ENCODE results near the gene A1CF. TPM values are rescaled to one million over a fixed set of nuclear protein-coding genes. Genes with fewer than 3 reads are reported as not detected.
"Not testable (repeated sequence)": the region's sequence is repeated elsewhere in the genome, so short reads cannot be mapped to it uniquely, and the experiment has no call there.

The A1CF gene
- total RNA-seq, 1 donor from 2014 or later = not detected

DNA sequence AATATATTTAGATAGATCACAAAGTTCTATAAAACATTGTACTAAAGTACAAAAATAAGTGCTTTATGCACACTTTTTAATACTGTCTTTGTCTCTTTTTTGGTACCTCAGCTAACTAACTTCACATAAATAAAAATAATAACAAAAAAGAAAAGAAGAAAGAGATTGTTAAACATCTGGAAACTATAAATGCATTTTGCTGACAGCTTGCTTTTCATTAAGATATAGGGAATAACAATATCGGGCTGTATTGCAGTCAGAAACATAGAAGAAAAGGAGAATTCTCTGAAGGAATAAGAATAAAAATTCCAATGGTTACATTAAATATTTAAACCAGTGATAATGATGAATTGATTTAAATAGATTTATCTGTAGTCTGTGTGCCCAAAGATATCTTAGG is 85.8 kb downstream of the A1CF start:
- H3K4me3 Mint-ChIP-seq (ENCODE audit: low read depth) = no peak overlapping the region
- no peak for DNase-seq (ENCODE audit: low spot score)
- H3K4me1 Mint-ChIP-seq (ENCODE audit: low read depth) = no peaks in the 10 kb centered on the region
- H3K36me3 Mint-ChIP-seq (ENCODE audit: low read depth) = no peaks in the 10 kb centered on the region
- no peaks in the 10 kb centered on the region for H3K9me3 Mint-ChIP-seq
- intact Hi-C loops (cut with micrococcal nuclease) = no loop called here
- H3K27ac Mint-ChIP-seq = no peak overlapping the region
- H3K27me3 Mint-ChIP-seq (ENCODE audit: low read depth) = peaks cover 16% of the 10 kb centered on the region

DNA sequence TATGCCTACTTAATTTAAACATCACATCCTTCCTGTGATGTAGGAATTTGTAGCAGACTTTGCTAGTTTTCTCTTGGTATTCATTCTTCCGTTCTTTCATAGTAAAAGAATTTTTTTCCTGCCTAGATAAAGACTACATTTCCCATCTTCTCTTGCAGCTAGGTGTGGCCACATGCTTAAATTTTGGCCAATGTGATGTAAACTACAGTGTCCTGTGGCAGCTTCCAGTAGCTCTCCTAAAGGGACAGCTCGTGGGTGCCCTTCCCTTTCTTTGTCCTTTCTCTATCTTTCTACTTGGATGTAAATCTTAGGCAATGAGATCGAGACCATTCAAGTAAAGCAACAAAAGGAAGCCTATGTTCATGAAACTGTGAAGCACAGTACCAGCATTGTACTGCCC is 87.1 kb downstream of the A1CF start:
- Mint-ChIP-seq H3K27ac (no peak overlapping the region), H3K4me3 (ENCODE audit: low read depth) (no peak overlapping the region), H3K4me1 (ENCODE audit: low read depth) (no peaks in the 10 kb centered on the region), H3K9me3 (no peaks in the 10 kb centered on the region), H3K27me3 (ENCODE audit: low read depth) (peaks cover 15% of the 10 kb centered on the region), H3K36me3 (ENCODE audit: low read depth) (no peaks in the 10 kb centered on the region)
- intact Hi-C loops (cut with micrococcal nuclease) = no loop called here
- DNase-seq (ENCODE audit: low spot score) = no peak

DNA sequence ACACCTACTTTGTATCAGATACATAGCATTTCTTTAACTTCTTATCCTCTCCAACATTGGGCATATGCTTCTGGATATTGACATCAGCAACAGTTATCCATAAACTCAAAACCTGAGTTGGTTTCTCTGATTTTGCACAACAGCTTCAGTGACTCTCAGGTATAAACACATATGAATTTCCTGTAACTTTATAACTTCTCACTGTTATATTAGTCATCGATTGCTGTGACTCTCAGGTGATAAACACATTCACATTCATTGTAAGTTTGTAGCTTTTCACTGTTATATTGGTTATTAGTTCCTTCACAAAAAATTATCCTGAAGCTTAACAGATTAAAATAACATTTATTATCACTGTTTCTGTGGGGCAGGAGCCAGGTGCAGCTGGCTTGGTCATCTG is 88.7 kb downstream of the A1CF start:
- Mint-ChIP-seq H3K27me3 (ENCODE audit: low read depth) (peaks cover 15% of the 10 kb centered on the region), H3K27ac (no peak overlapping the region), H3K9me3 (no peaks in the 10 kb centered on the region), H3K4me1 (ENCODE audit: low read depth) (no peaks in the 10 kb centered on the region), H3K4me3 (ENCODE audit: low read depth) (no peak overlapping the region), H3K36me3 (ENCODE audit: low read depth) (no peaks in the 10 kb centered on the region)
- DNase-seq (ENCODE audit: low spot score) = no peak
- intact Hi-C loops (cut with micrococcal nuclease) = no loop called here

DNA sequence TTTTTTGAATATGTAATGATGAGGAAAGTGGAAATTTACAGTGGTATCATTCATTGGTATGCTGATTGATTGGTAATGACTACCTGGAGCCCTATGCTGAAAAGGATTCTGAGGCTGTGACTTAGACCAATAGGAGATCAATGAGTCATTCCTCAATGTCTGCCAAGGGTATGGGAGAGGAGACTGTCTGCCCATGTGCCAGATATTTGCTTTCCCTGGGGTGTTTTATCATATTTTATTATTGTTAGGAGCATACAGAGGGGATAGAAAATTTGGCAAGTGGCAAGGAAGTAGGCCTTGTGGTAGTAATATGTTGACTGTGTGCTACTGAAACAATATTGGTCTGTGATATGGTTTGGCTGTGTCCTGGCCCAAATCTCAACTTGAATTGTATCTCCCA is 90.9 kb downstream of the A1CF start:
- H3K36me3 Mint-ChIP-seq (ENCODE audit: low read depth) = no peaks in the 10 kb centered on the region
- no peaks in the 10 kb centered on the region for H3K9me3 Mint-ChIP-seq
- intact Hi-C loops (cut with micrococcal nuclease) = no loop called here
- H3K4me3 Mint-ChIP-seq (ENCODE audit: low read depth) = no peak overlapping the region
- no peak overlapping the region for H3K27ac Mint-ChIP-seq
- peaks cover 7% of the 10 kb centered on the region for H3K27me3 Mint-ChIP-seq (ENCODE audit: low read depth)
- DNase-seq (ENCODE audit: low spot score) = no peak
- no peaks in the 10 kb centered on the region for H3K4me1 Mint-ChIP-seq (ENCODE audit: low read depth)

DNA sequence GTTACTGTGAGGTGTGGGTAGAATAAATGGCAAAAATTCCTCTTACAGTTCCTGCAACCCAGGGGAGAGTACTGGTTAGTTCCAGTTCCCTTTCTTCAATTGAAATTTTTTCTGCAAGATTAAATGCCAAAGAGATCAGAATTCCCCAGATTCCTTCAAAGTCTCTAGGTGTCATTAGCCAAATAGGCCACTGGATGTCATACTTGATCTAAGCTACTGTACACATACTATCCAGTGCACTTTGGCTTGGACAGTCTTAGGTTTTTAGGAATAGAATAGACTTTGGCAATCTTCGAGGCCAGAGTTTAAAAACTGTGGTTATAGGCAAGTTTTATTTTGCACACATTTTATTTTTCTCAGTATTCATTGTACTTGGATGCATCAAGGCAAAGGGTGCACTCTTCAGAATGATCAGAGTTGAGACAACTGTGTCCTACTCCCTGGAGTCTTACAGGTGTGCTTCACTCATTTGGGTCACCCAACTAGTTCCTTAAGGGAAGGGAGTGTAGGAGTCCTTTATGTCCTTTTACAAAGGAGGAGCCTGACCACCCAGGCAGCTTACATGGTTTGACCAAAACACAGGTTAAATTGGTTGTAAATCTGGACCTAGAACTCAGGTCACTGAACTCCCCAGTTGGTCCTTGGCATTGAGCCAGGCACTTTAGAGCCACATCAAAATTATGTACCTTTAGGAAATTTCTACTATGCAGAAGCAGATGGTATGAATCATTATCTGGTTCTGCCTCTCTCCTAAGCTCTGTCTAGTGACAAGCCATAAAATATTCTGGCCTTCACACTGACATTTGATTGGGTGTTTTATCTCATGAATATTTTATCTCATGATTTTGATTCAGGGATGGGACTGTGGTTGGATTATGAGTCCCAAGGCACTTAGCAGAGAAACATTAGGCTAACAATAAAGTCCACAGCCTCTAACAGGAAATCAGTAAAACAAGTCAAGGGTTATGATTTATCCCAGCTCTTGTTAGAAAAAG is 96.2 kb downstream of the A1CF start:
- Mint-ChIP-seq H3K4me1 (ENCODE audit: low read depth) (no peaks in the 10 kb centered on the region), H3K9me3 (no peaks in the 10 kb centered on the region), H3K27ac (no peak overlapping the region), H3K36me3 (ENCODE audit: low read depth) (no peaks in the 10 kb centered on the region), H3K27me3 (ENCODE audit: low read depth) (peaks cover 5% of the 10 kb centered on the region), H3K4me3 (ENCODE audit: low read depth) (no peak overlapping the region)
- intact Hi-C loops (cut with micrococcal nuclease) = no loop called here
- no peak for DNase-seq (ENCODE audit: low spot score)

DNA sequence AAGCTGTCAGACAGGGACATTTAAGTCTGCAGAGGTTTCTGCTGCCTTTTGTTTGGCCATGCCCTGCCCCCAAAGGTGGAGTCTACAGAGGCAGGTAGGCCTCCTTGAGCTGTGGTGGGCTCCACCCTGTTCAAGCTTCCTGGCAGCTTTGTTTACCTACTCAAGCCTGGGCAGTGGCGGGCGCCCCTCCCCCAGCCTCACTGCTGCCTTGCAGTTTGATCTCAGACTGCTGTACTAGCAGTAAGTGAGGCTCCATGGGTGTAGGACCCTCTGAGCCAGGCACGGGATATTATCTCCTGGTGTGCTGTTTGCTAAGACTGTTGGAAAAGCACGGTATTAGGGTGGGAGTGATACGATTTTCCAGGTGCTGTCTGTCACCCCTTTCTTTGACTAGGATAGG is 97.5 kb downstream of the A1CF start:
- DNase-seq (ENCODE audit: low spot score); H3K4me3 Mint-ChIP-seq (ENCODE audit: low read depth); H3K4me1 Mint-ChIP-seq (ENCODE audit: low read depth); H3K36me3 Mint-ChIP-seq (ENCODE audit: low read depth); H3K27me3 Mint-ChIP-seq (ENCODE audit: low read depth); intact Hi-C loops (cut with micrococcal nuclease); H3K27ac Mint-ChIP-seq; H3K9me3 Mint-ChIP-seq: not testable (repeated sequence)

DNA sequence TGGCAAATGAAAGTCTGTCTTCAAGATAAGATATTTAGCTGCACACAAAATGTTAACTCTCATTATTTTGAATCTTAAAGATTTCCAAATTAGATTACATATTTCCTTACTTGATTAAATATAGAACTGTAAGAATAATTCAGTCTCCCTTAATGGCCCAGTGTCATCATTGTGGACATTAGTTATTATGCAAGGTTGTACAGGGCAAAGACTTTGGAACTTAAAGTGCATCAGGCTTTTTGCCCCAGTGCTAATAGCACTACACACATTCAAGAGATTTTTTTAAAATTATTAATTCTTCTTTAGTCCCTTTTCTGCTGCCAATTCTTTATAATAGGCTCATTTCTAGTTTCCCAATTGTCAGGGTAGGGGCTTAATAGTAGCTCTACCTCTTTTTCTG is 103.4 kb downstream of the A1CF start:
- H3K4me3 Mint-ChIP-seq (ENCODE audit: low read depth); H3K27ac Mint-ChIP-seq; DNase-seq (ENCODE audit: low spot score); H3K4me1 Mint-ChIP-seq (ENCODE audit: low read depth); H3K9me3 Mint-ChIP-seq; H3K36me3 Mint-ChIP-seq (ENCODE audit: low read depth); intact Hi-C loops (cut with micrococcal nuclease); H3K27me3 Mint-ChIP-seq (ENCODE audit: low read depth): not testable (repeated sequence)

DNA sequence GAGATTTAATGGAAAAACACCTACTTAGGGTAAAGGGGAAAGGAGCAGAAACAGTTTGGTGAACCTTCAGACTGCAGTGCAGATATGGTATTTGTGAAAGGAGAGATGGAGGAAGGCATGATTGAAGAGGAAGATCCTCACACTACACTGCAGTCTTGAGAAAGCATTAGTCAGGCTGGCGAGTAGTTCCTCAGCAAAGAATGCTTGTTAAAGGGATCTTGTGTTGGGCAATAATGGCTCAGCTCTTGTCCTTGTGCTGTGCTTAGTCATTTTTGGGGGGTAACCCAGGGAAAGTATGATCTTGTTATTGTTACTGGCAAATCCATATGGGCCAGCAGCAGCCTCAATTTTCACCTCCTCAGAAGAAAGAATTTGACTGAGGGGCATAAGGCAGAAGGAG is 105.4 kb downstream of the A1CF start:
- H3K4me1 Mint-ChIP-seq (ENCODE audit: low read depth); intact Hi-C loops (cut with micrococcal nuclease); H3K27ac Mint-ChIP-seq; H3K36me3 Mint-ChIP-seq (ENCODE audit: low read depth); DNase-seq (ENCODE audit: low spot score); H3K27me3 Mint-ChIP-seq (ENCODE audit: low read depth); H3K4me3 Mint-ChIP-seq (ENCODE audit: low read depth); H3K9me3 Mint-ChIP-seq: not testable (repeated sequence)

DNA sequence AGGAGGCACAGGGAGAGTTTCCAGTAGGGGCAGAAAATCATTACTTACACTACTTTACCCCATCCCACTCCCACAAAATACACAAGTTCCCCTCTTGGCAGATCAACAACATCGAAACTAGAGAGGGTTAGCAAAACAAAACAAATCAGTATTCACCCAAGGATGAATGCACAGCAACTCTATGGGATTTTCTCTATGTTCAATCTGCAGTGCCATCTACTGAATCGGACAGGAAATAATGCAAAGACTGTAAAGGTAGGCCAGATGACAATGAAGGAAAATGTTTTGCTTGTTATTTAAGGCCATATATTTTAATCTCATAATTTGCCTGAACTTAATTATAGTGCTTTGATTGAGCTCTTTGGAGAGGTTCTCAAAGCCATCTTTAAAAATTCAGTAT is 110.6 kb downstream of the A1CF start:
- H3K9me3 Mint-ChIP-seq, H3K27ac Mint-ChIP-seq: not testable (repeated sequence)

DNA sequence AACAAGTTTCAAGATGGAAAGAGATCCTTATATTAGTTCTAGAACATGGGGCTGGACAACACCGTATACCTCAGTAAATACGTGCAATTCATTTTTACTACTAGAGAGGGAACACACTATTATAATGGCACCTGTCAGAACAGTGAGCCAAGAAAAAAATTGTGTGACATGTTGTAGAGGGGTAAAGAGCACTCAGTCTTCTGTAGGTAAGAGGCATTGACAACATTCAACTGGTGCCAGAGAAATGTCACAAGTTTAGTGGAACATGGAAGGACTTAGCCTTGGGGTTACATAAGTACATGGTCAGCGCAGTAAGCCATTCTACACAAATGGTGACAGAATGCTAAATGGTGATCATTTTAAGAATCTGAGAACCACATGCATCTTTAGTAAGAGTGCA is 113.4 kb downstream of the A1CF start:
- H3K27ac Mint-ChIP-seq; DNase-seq (ENCODE audit: low spot score); H3K27me3 Mint-ChIP-seq (ENCODE audit: low read depth); H3K4me3 Mint-ChIP-seq (ENCODE audit: low read depth); H3K36me3 Mint-ChIP-seq (ENCODE audit: low read depth); intact Hi-C loops (cut with micrococcal nuclease); H3K4me1 Mint-ChIP-seq (ENCODE audit: low read depth); H3K9me3 Mint-ChIP-seq: not testable (repeated sequence)

More for the DNA sequence above, 110.6 kb downstream of the A1CF start:
- DNase-seq (ENCODE audit: low spot score); H3K4me3 Mint-ChIP-seq (ENCODE audit: low read depth); H3K4me1 Mint-ChIP-seq (ENCODE audit: low read depth); H3K36me3 Mint-ChIP-seq (ENCODE audit: low read depth); intact Hi-C loops (cut with micrococcal nuclease); H3K27me3 Mint-ChIP-seq (ENCODE audit: low read depth): not testable (repeated sequence)

DNA sequence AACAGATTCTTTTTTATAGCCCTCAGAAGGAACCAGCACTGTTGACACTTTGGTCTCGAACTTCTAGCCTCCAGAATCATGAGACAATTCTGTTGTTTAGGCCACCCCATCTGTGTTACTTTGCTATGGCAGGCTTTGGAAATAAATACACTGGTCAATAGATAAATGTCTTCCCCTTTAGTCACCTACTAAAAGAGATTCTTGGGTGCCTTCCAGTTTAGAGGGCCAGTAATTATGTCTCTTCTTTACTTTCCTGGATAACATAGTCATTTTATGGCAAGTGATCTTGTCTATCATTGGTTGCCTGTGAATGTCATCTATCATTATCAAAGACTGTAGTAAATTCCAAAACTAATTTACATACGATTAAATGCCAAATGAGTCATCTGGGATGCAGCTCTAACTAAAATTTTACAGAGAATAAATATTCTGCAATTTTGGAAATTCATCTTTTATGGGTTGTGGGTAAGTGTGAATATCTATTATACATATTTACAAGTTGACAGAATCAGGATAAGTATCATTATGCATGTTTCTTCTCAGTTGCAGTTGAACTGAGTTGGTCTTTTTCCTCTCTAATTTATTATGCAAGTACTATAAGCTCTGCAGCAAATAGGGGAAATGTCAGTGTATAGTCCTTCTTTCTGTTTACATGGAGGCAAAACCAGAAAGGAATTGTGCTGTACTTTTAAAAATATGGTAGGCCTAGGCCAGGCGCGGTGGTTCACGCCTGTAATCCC is 118.5 kb downstream of the A1CF start:
- H3K4me1 Mint-ChIP-seq (ENCODE audit: low read depth); DNase-seq (ENCODE audit: low spot score); H3K4me3 Mint-ChIP-seq (ENCODE audit: low read depth); H3K36me3 Mint-ChIP-seq (ENCODE audit: low read depth); H3K27ac Mint-ChIP-seq; H3K27me3 Mint-ChIP-seq (ENCODE audit: low read depth); H3K9me3 Mint-ChIP-seq; intact Hi-C loops (cut with micrococcal nuclease): not testable (repeated sequence)

All from activated T-helper 2 cell treated with anti-CD3 and anti-CD28 coated beads, Interferon-gamma antibody, Interleukin-2, Interleukin-4, amounts not matched to agents 10 μg/mL and 5 μg/mL and 100 μg/mL, durations not matched to agents 14 hours and 24 hours and 36 hours (primary cell).